KMS-11 (cell line): ENCODE data around the gene INTS4.

ENCODE experiments used
- H2AFZ ChIP-seq: fragments of 200-600 bp; sonication (generic); 2 replicates; pipeline ENCODE4 v1.6.1; 2016; ENCODE audit warnings: antibody characterized with exemption, mixed run types, low read depth
- H3K27ac ChIP-seq: fragments of 200-600 bp; sonication (generic); 2 replicates; pipeline ENCODE4 v1.6.1; 2016; ENCODE audit warnings: mild to moderate bottlenecking, mixed run types
- H3K27me3 ChIP-seq: fragments of 200-600 bp; sonication (generic); 2 replicates; pipeline ENCODE4 v1.6.1; 2017; ENCODE audit warnings: mild to moderate bottlenecking, low read depth, mixed run types, moderate library complexity; ENCODE audit not compliant: insufficient read depth
- H3K36me3 ChIP-seq: fragments of 200-600 bp; sonication (generic); 2 replicates; pipeline ENCODE4 v1.6.1; 2017; ENCODE audit warnings: mild to moderate bottlenecking, mixed run types; ENCODE audit not compliant: insufficient read depth
- H3K4me1 ChIP-seq: fragments of 200-600 bp; sonication (generic); 2 replicates; pipeline ENCODE4 v1.6.1; 2016; ENCODE audit warnings: mild to moderate bottlenecking, low read depth, mixed run types; ENCODE audit not compliant: poor library complexity, severe bottlenecking
- H3K4me2 ChIP-seq: fragments of 200-600 bp; sonication (generic); 2 replicates; pipeline ENCODE4 v1.7.0; 2016; ENCODE audit warnings: mild to moderate bottlenecking, mixed run types
- H3K4me3 ChIP-seq: fragments of 200-600 bp; sonication (generic); IDR thresholded peaks from 2 replicates; pipeline ENCODE4 v1.6.1; 2017; ENCODE audit warnings: low read depth, low read length, mixed read lengths; ENCODE audit not compliant: insufficient read depth
- H3K79me2 ChIP-seq: fragments of 200-600 bp; sonication (generic); 2 replicates; pipeline ENCODE4 v1.6.1; 2016; ENCODE audit warnings: low read depth, mixed run types; ENCODE audit not compliant: insufficient read depth
- H3K9ac ChIP-seq: fragments of 200-600 bp; sonication (generic); 2 replicates; pipeline ENCODE4 v1.6.1; 2016; ENCODE audit warnings: mild to moderate bottlenecking, mixed run types
- H4K20me1 ChIP-seq: fragments of 200-600 bp; sonication (generic); 2 replicates; pipeline ENCODE4 v1.6.1; 2016; ENCODE audit warnings: mild to moderate bottlenecking, mixed run types; ENCODE audit not compliant: insufficient read depth
- TF ChIP-seq, protein P1 (sequence below): fragments of 200-600 bp; sonication (generic); conservative IDR thresholded peaks from 2 replicates; pipeline ENCODE4 v1.6.1; 2017; ENCODE audit warnings: low read depth, mild to moderate bottlenecking, antibody characterized with exemption, low read length, moderate library complexity, mixed read lengths

Gene INTS4

DNA sequence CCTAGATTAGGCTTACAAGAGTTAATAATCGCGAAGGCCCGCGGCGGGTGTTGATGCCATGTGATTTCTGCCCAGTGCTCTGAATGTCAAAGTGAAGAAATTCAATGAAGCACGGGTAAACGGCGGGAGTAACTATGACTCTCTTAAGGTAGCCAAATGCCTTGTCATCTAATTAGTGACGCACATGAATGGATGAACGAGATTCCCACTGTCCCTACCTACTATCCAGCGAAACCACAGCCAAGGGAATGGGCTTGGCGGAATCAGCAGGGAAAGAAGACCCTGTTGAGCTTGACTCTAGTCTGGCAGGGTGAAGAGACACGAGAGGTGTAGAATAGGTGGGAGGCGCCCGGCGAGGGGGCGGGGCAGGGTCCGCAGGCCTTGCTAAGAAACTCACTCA, 108.1 kb downstream of the INTS4 start:
- no peak overlapping the region for H3K9ac ChIP-seq
- H3K27ac ChIP-seq, result no peak overlapping the region
- no peaks in the 10 kb centered on the region for H3K27me3 ChIP-seq
- no peaks in the 10 kb centered on the region for H4K20me1 ChIP-seq
- peaks cover 16% of the 10 kb centered on the region for H3K4me1 ChIP-seq
- H2AFZ ChIP-seq, result no peak overlapping the region
- H3K4me3 ChIP-seq, result no peak overlapping the region
- TF ChIP-seq, protein P1, sequence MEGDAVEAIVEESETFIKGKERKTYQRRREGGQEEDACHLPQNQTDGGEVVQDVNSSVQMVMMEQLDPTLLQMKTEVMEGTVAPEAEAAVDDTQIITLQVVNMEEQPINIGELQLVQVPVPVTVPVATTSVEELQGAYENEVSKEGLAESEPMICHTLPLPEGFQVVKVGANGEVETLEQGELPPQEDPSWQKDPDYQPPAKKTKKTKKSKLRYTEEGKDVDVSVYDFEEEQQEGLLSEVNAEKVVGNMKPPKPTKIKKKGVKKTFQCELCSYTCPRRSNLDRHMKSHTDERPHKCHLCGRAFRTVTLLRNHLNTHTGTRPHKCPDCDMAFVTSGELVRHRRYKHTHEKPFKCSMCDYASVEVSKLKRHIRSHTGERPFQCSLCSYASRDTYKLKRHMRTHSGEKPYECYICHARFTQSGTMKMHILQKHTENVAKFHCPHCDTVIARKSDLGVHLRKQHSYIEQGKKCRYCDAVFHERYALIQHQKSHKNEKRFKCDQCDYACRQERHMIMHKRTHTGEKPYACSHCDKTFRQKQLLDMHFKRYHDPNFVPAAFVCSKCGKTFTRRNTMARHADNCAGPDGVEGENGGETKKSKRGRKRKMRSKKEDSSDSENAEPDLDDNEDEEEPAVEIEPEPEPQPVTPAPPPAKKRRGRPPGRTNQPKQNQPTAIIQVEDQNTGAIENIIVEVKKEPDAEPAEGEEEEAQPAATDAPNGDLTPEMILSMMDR, result no peak
- no peak overlapping the region for H3K4me2 ChIP-seq
- H3K36me3 ChIP-seq, result no peaks in the 10 kb centered on the region; the same call in 1 of the 2 replicates
- H3K79me2 ChIP-seq, result no peaks in the 10 kb centered on the region

GRCh38 chr11:77884829-77885190, 109.7 kb downstream of the INTS4 start:
- H3K4me2 ChIP-seq, result no peak overlapping the region
- no peak overlapping the region for H3K27ac ChIP-seq
- H4K20me1 ChIP-seq, result no peaks in the 10 kb centered on the region
- no peak overlapping the region for H3K4me3 ChIP-seq
- no peak overlapping the region for H3K9ac ChIP-seq
- peaks cover 32% of the 10 kb centered on the region for H3K4me1 ChIP-seq
- no peaks in the 10 kb centered on the region for H3K27me3 ChIP-seq
- TF ChIP-seq, protein P1, result no peak
- no peaks in the 10 kb centered on the region for H3K79me2 ChIP-seq
- no peak overlapping the region for H2AFZ ChIP-seq
- H3K36me3 ChIP-seq, result no peaks in the 10 kb centered on the region; the same call in 1 of the 2 replicates

DNA sequence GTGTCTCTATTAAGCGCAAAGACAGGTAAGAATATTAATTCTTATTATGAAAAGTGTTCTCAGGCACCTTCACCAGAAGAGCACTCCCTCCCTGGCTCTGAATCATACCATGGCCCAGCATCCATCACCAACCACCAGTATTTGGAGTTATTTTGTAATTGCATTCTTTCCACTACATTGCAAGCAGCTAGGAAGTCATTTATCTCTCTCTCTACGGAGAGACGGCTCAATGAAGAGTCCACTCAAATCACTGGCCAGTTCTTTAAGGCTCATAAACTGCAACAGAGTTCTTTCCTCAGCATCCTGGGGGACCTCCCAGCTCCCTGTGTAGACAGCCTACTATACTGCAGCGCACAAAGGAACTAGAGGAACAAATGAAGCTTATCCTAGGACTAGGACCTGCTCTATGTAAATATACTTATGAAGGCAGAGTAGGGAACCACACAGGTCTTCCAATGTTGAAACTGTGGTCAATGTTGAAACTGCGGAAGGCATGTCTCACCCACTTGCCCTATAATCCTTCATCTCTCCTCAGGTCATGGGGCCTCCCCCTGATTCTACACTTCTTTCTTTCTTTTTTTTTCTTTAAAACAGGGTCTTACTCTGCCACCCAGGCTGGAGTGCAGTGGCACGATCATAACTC, 110.2 kb downstream of the INTS4 start:
- no peak overlapping the region for H3K9ac ChIP-seq
- no peak overlapping the region for H2AFZ ChIP-seq
- no peaks in the 10 kb centered on the region for H4K20me1 ChIP-seq
- H3K4me1 ChIP-seq, result peaks cover 37% of the 10 kb centered on the region
- no peak overlapping the region for H3K4me2 ChIP-seq
- no peak overlapping the region for H3K27ac ChIP-seq
- no peak overlapping the region for H3K4me3 ChIP-seq
- no peaks in the 10 kb centered on the region for H3K27me3 ChIP-seq
- TF ChIP-seq, protein P1, result no peak
- H3K36me3 ChIP-seq, result no peaks in the 10 kb centered on the region; the same call in 1 of the 2 replicates
- H3K79me2 ChIP-seq, result no peaks in the 10 kb centered on the region

DNA sequence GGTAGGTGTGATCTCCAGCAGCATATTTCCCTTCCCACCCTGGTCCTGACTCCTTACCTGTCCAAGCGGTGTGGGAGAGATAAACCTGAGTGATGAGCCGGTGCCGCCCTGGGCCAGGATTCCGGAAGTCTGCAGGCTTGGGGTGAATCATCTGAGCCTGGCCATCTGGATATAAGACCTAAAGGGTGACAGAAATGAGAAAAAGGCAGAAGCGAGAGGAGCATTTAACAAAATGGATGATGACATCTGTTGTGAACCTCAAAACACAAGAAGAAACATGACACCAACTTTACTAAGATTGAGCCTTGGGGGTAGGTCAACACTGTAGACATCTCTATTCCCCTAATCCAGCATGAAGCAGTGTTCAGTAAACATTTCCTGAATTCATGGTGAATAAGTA, 110.7 kb downstream of the INTS4 start:
- no peaks in the 10 kb centered on the region for H3K79me2 ChIP-seq
- H4K20me1 ChIP-seq, result no peaks in the 10 kb centered on the region
- H3K4me3 ChIP-seq, result no peak overlapping the region
- H3K4me2 ChIP-seq, result no peak overlapping the region
- no peak overlapping the region for H3K9ac ChIP-seq
- peaks cover 42% of the 10 kb centered on the region for H3K4me1 ChIP-seq
- H3K27me3 ChIP-seq, result no peaks in the 10 kb centered on the region
- no peak overlapping the region for H3K27ac ChIP-seq
- no peak overlapping the region for H2AFZ ChIP-seq
- TF ChIP-seq, protein P1, result no peak
- no peaks in the 10 kb centered on the region; the same call in 1 of the 2 replicates for H3K36me3 ChIP-seq
